Activated naive CD4-positive, alpha-beta T cell treated with anti-CD3 and anti-CD28 coated beads for 36 hours (primary cell): ENCODE measurements around the gene ENTPD8. TPM values are rescaled to one million over a fixed set of nuclear protein-coding genes. Genes with fewer than 3 reads are reported as not detected.

ENCODE experiments used
- CTCF ChIA-PET: fragments of 350-600 bp; sonication (Branson Sonifier 250); formaldehyde crosslinking; loops from one replicate; lab custom pipeline; 2021; ENCODE audit warnings: antibody characterized with exemption; lab: Charles Lee
- DNase-seq: peaks from one replicate; pipeline ENCODE4 v3.0.0-alpha.2; 2020
- H3K27ac Mint-ChIP-seq: one replicate; pipeline ENCODE4 v1.8.0; 2021; ENCODE audit warnings: mild to moderate bottlenecking, mixed read lengths
- H3K27me3 Mint-ChIP-seq: one replicate; pipeline ENCODE4 v1.8.0; 2021; ENCODE audit warnings: low read depth, mixed read lengths
- H3K36me3 Mint-ChIP-seq: one replicate; pipeline ENCODE4 v1.8.0; 2021; ENCODE audit warnings: low read depth, mixed read lengths
- H3K4me1 Mint-ChIP-seq: one replicate; pipeline ENCODE4 v1.8.0; 2021; ENCODE audit warnings: low read depth, mixed read lengths
- H3K4me3 Mint-ChIP-seq: one replicate; pipeline ENCODE4 v1.8.0; 2021; ENCODE audit warnings: mild to moderate bottlenecking, moderate library complexity, mixed read lengths
- H3K9me3 Mint-ChIP-seq: one replicate; pipeline ENCODE4 v1.8.0; 2021; ENCODE audit warnings: mixed read lengths
- intact Hi-C: fragments of 100-400 bp; cut with micrococcal nuclease; formaldehyde crosslinking; loops from one replicate; pipeline ENCODE4 v1.15.1; 2023
- total RNA-seq, 2 experiments: library from RNA; stranded (reverse); gene quantifications; one replicate each; pipeline ENCODE4 v1.2.3, GENCODE V29; 2021

The ENTPD8 gene, protein sequence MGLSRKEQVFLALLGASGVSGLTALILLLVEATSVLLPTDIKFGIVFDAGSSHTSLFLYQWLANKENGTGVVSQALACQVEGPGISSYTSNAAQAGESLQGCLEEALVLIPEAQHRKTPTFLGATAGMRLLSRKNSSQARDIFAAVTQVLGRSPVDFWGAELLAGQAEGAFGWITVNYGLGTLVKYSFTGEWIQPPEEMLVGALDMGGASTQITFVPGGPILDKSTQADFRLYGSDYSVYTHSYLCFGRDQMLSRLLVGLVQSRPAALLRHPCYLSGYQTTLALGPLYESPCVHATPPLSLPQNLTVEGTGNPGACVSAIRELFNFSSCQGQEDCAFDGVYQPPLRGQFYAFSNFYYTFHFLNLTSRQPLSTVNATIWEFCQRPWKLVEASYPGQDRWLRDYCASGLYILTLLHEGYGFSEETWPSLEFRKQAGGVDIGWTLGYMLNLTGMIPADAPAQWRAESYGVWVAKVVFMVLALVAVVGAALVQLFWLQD
- total RNA-seq, result not detected

DNA sequence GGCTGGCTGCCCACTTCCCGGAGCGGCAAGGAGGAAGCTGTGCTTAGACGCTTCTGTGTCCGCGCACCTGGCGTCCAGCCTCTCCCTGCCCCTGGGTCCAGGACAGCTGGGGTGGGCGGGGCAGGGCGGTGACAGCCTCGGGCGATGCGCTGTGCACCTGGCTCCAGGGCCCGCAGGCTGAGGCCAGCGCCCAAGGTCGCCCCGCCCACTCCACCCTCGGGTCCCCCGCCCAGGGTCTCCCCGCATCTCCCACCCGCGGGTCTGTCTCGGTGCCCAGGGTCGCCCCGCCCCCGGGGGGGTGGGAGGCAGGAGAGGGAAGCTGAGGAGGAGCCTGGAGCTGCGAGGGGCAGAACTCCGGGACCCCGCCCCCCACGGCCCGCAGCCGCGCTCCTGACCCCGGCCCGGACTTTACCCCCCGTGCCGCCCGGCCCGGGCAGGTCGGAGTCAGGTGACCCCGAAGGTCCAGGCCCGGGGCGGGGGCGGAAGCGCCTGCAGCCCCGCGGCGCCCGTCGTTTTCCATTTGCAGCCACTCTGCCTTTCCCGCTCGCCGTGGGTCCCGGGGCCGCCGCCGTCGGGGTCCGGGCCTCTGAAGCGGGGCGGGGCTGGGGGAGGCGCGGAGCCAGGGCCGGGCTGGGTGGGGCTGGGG, at the start of gene ENTPD8:
ENTPD8 (minus strand) TSS at position 69 of the 646 bp plus-strand sequence. CDS start 3,072 bp downstream, outside the sequence.
- no peaks in the 10 kb centered on the region for H3K9me3 Mint-ChIP-seq
- H3K4me3 Mint-ChIP-seq, result peak within 1 kb of the TSS; percentile 29
- peaks cover 12% of the 10 kb centered on the region for H3K4me1 Mint-ChIP-seq
- H3K27ac Mint-ChIP-seq, result no peak within 1 kb of the TSS
- peaks cover 8% of the 10 kb centered on the region for H3K27me3 Mint-ChIP-seq
- DNase-seq, result no peak
- CTCF ChIA-PET, result no interaction called here
- H3K36me3 Mint-ChIP-seq, result no peaks in the 10 kb centered on the region
- intact Hi-C loops, result no loop called here

DNA sequence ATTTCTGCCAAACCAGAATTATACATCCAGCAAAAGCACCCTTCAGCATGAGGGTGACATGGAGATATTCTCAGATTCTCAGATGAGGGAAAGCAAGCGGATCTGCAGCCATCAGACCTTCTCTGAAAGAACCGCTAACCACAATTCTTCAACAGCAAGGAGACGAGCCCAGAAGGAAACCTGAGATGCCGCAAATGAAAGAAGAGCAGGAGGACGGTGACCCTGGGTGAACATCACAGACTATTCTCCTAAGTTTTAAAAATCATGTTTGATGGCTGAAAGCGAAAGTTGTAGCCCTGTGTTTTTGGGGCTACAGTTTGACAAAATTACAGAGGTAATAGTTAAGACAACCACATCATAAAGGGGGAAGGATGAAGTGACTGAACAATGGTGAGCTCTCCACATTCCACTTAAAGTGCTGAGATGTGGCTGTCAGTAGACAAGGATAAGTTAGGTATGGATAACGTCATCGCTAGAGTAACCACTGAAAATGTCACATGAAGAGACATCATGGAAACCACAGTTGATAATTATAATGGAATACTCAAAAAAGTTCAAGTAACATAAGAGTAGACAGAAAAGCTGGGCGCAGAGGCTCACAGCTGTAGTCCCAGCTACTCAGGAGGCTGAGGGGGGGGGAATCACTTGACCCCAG, 49.5 kb upstream of the ENTPD8 start:
- Mint-ChIP-seq H3K4me3 (no peak overlapping the region), H3K27ac (no peak overlapping the region), H3K36me3 (no peaks in the 10 kb centered on the region), H3K4me1 (peaks cover 3% of the 10 kb centered on the region), H3K27me3 (no peaks in the 10 kb centered on the region), H3K9me3 (no peaks in the 10 kb centered on the region)
- no peak for DNase-seq
- intact Hi-C loops, result no loop called here
- CTCF ChIA-PET, result no interaction called here

DNA sequence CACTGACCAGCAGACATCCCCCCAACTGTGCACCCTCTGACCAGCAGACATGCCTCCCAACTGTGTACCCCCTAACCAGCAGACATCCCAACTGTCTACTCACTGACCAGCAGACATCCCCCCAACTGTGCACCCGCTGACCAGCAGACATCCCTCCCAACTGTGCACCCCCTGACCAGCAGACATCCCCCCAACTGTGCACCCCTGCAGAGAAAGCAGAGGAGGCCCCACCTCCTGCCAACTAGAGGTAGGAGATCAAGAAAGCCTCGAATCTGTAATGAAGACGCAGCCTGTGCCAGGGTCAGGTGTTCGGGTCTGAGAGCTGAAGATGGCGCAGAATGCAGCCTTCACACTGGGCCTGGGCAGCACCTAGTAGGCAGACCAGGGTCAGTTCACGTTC, 47.7 kb upstream of the ENTPD8 start:
- Mint-ChIP-seq H3K4me1 (no peaks in the 10 kb centered on the region), H3K27me3 (no peaks in the 10 kb centered on the region), H3K9me3 (no peaks in the 10 kb centered on the region), H3K4me3 (no peak overlapping the region), H3K36me3 (no peaks in the 10 kb centered on the region), H3K27ac (no peak overlapping the region)
- no peak for DNase-seq
- intact Hi-C loops, result no loop called here
- CTCF ChIA-PET, result no interaction called here

DNA sequence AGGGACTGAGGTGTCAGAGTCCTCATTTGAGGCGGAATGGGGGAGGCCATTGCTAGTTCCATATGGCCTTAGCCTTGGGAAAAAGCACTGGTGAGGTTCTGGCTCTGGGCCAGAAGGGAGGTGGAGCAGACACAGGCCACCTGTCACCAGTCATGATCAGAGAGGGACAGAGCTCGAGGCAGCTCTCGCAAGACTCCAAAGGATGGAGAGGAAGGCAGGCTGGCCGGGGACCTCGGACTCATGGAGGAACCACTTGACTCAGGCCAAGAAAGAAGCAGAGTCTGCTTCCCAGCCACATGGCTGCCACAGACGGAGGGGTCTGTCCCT, 47.1 kb upstream of the ENTPD8 start:
- no peak for DNase-seq
- CTCF ChIA-PET, result no interaction called here
- no peaks in the 10 kb centered on the region for H3K36me3 Mint-ChIP-seq
- no peak overlapping the region for H3K27ac Mint-ChIP-seq
- intact Hi-C loops, result no loop called here
- no peaks in the 10 kb centered on the region for H3K9me3 Mint-ChIP-seq
- H3K27me3 Mint-ChIP-seq, result no peaks in the 10 kb centered on the region
- no peak overlapping the region for H3K4me3 Mint-ChIP-seq
- H3K4me1 Mint-ChIP-seq, result no peaks in the 10 kb centered on the region

DNA sequence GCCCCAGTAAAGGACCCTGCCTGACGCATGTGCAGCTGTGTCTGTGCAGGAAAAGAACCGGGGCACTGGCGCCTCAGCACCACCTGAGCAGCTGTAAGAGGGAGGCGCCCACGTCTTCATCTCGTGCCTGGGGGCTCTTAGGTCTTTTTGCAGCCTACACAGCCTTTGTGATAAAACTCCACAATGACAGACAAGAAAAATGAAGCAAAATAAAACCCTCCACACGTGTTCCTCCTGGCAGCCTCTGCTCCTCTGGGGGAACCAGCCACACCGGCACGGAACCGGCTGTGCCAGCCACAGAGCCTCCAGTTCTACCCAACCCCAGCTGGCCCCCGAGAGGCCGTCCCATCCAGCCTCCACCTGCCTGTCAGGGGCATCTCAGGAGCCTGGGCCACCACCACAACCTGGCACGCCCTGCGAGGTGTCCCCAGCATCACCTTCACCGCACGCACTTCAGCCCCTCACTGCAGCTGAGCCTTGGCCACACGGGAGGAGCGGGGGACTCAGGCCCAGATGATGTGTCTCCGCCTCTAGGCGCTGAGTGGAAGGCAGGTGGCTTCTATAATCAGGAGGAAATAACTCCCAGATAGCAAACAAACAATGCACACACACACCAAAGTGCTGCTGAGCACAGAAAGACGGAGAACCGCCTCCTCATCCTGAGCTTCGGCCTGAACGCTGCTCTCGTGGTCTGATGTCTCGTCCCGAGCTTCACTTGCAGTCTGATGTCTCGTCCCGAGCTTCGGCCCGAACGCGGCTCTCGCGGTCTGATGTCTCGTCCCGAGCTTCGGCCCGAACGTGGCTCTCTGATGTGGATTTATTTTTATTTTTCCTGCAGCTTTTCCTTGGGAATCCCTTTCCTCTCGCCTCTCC, 46.5 kb upstream of the ENTPD8 start:
- no peak overlapping the region for H3K27ac Mint-ChIP-seq
- H3K4me3 Mint-ChIP-seq, result no peak overlapping the region
- no peaks in the 10 kb centered on the region for H3K9me3 Mint-ChIP-seq
- H3K27me3 Mint-ChIP-seq, result no peaks in the 10 kb centered on the region
- no peak for DNase-seq
- intact Hi-C loops, result no loop called here
- CTCF ChIA-PET, result no interaction called here
- H3K36me3 Mint-ChIP-seq, result no peaks in the 10 kb centered on the region
- no peaks in the 10 kb centered on the region for H3K4me1 Mint-ChIP-seq

DNA sequence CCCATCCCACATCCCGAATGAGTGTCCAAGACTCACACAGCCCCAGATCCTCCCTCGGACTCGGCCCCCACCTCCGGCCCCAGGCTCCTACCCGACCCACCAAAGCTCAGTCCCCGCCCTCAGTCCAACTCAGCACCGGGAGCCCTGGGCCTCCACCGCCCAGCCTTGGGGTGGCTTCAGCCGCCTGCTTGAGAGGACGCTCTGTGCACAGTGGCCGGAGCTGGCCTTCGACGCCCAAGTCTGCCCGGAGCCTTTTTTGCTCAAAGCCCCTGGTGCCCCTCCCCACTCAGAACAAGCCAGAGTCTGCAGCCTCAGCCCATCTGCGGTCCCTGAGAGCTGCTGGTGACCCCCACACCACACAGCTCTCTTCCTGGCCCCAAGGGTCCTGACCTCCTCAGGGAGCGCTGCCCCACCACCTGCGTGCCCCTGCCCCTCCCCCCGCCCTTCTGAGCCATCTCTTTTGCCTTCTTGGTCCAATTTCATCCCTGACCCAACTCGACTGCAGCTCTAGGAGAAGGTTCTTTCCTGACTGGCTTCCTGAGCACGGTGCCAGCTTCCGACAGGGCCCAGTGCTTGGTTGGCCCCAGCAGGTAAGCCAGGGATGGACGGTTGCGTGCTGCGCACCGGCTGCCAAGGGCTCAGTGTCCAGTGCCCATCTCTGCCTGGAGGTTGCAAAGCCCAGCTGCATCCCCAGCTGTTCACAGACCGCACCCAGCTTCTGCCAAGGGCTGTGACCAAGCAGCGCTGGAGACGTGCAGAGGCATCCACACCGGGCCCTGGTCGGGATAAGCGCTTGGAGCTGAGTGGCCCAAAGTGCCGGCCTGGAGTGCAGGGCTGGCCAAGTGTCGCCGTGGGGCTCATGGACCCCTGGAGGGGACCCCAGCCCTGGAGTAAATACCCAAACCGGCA, 45.6 kb upstream of the ENTPD8 start:
- Mint-ChIP-seq H3K4me1 (no peaks in the 10 kb centered on the region), H3K9me3 (no peaks in the 10 kb centered on the region), H3K27me3 (no peaks in the 10 kb centered on the region), H3K4me3 (no peak overlapping the region), H3K27ac (no peak overlapping the region), H3K36me3 (no peaks in the 10 kb centered on the region)
- intact Hi-C loops, result no loop called here
- no peak for DNase-seq
- CTCF ChIA-PET, result no interaction called here

DNA sequence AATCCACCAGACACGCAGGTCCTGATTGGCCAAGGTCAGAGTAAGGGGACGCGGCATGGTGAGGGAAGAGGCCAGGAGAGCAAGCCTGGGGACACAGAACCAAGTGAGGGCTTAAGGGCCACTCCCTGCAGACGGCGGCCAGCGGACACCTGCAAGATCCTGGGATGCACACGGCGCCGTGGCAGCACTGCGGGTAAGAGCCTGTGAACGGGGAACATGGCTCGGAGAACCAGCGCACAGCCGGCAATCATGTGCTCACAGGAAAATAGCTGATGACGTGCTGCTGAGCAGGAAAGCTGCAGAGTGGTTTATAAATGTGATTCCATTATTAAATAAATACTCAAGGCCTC, 45.0 kb upstream of the ENTPD8 start:
- Mint-ChIP-seq H3K4me3 (no peak overlapping the region), H3K9me3 (no peaks in the 10 kb centered on the region), H3K27me3 (no peaks in the 10 kb centered on the region), H3K36me3 (no peaks in the 10 kb centered on the region), H3K27ac (no peak overlapping the region), H3K4me1 (no peaks in the 10 kb centered on the region)
- no peak for DNase-seq
- intact Hi-C loops, result no loop called here
- CTCF ChIA-PET, result no interaction called here

DNA sequence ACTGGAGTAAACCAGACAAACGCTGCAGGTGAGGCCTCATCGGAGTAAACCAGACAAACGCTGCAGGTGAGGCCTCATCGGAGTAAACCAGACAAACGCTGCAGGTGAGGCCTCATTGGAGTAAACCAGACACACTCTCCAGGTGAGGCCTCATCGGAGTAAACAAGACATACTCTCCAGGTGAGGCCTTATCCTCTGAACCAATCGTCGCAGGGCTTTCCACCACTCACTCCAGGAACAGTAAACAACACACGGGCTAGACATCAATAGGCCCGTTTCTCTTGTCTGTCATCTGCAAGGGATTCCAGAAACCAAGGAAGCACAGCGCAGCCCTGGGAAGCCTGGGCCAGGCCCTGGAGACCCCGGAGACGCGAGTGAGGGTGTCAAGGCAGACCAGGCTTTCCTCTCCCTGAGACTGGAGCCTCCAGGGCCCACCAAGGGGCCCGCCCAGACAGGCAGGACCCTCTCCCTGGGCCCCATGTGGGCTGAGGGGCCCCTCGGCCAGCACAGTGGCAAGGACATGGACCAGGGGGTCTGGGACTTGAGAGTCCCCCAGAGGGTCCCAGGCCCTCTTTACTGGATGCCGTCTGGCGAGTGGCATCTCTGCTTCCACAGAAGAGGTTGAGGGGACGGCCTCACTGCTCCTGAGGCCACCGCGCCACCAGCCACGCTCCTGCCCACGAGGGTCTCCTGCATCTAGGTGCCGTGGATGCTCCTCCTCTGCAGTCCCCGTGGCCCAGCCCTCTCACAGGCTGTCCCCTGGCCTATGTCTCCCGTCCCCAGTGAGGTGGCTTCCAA, 44.4 kb upstream of the ENTPD8 start:
- no peaks in the 10 kb centered on the region for H3K9me3 Mint-ChIP-seq
- no peaks in the 10 kb centered on the region for H3K27me3 Mint-ChIP-seq
- H3K27ac Mint-ChIP-seq, result no peak overlapping the region
- no peaks in the 10 kb centered on the region for H3K36me3 Mint-ChIP-seq
- intact Hi-C loops, result no loop called here
- CTCF ChIA-PET, result no interaction called here
- no peaks in the 10 kb centered on the region for H3K4me1 Mint-ChIP-seq
- DNase-seq, result no peak
- no peak overlapping the region for H3K4me3 Mint-ChIP-seq

DNA sequence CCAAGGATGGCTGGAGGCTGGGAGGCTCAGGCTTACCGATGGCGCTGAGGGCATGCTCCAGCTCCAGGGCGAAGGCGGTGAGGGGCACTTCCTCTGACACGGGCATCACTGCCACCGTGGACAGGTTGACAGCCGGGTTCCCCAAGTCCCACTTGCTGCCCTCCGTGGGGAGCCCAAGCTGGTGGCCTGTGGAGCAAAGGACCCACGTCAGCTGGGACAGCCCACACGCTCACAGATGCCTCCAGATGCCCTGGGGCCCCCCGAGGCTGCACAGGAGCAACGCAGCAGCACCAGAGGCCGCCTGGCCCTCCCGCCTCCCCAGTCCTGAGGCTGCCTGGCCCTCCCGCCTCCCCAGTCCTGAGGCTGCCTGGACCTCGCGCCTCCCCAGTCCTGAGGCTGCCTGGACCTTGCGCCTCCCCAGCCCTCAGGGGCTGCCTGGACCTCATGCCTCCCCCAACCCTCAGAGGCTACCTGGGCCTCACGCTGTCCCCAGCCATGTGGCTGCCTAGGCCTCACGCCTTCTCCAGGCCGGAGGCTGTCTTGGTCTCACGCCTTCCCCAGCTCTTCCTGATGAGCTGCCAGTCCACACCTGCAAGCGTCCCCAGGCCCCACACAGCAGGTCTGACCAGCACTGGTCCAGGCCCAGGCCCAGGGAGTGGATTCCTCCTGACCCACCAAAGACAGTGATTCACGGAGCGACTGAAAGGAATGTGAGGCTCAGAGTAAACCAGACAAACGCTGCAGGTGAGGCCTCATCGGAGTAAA, 43.6 kb upstream of the ENTPD8 start:
- Mint-ChIP-seq H3K27ac (no peak overlapping the region), H3K36me3 (no peaks in the 10 kb centered on the region)
- intact Hi-C loops, result no loop called here

DNA sequence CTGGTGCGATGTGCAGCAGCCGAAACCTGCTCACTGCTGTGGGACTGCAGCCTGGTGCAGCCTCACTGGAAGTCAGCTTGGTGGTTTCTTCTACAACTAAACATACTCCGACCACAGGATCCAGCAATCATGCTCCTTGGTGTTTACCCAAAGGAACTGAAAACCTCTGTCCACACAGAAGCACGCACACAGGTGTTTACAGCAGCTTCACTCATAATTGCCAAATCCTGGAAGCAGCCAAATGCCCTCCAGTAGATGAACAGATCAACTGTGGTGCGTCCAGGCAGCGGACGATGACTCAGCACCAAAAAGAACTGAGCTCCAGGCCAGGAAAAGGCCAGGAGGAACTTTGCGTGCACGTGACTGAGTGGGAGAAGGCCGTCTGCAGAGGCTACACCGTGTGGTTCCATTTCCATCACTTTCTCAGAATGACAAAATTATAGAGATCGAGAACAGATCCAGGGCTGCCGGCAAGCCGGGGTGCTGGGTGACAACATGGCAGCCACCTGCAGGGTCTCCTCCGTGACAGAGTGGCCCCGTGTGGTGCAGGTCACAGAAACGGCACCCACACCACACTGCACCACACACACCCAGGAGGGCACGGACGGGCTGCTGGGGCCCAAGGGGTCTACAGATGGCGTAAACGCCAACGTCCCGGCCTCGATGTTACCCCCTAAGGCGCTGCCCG, 41.1 kb upstream of the ENTPD8 start:
- no peak for DNase-seq
- CTCF ChIA-PET, result no interaction called here
- Mint-ChIP-seq H3K27ac (no peak overlapping the region), H3K9me3 (no peaks in the 10 kb centered on the region), H3K4me1 (no peaks in the 10 kb centered on the region), H3K36me3 (no peaks in the 10 kb centered on the region), H3K4me3 (no peak overlapping the region), H3K27me3 (no peaks in the 10 kb centered on the region)
- intact Hi-C loops, result no loop called here

More for the DNA sequence above, 43.6 kb upstream of the ENTPD8 start:
- Mint-ChIP-seq H3K4me3 (no peak overlapping the region), H3K4me1 (no peaks in the 10 kb centered on the region), H3K9me3 (no peaks in the 10 kb centered on the region), H3K27me3 (no peaks in the 10 kb centered on the region)
- no peak for DNase-seq
- CTCF ChIA-PET, result no interaction called here
